Breast epithelium (tissue), 3 donors: ENCODE results near the gene SARNP.

Source experiments
- POLR2A ChIP-seq: fragments of 450-650 bp; IDR thresholded peaks from one replicate; pipeline ENCODE4 v1.6.1; 2016; ENCODE audit warnings: antibody characterized with exemption, mild to moderate bottlenecking, moderate library complexity
- POLR2AphosphoS5 ChIP-seq, 3 donors: sonication (generic); formaldehyde crosslinking; IDR thresholded peaks; one replicate each; pipeline ENCODE4 v1.6.1; 2017; ENCODE audit warnings: antibody characterized with exemption in 3 of 3
- TF ChIP-seq, protein P1 (sequence below), 3 donors: fragments of 450-650 bp; IDR thresholded peaks; one replicate each; pipeline ENCODE4 v1.5.1; 2016 to 2017; ENCODE audit warnings: antibody characterized with exemption in 3 of 3, mild to moderate bottlenecking in 3 of 3, moderate library complexity in 3 of 3

DNA sequence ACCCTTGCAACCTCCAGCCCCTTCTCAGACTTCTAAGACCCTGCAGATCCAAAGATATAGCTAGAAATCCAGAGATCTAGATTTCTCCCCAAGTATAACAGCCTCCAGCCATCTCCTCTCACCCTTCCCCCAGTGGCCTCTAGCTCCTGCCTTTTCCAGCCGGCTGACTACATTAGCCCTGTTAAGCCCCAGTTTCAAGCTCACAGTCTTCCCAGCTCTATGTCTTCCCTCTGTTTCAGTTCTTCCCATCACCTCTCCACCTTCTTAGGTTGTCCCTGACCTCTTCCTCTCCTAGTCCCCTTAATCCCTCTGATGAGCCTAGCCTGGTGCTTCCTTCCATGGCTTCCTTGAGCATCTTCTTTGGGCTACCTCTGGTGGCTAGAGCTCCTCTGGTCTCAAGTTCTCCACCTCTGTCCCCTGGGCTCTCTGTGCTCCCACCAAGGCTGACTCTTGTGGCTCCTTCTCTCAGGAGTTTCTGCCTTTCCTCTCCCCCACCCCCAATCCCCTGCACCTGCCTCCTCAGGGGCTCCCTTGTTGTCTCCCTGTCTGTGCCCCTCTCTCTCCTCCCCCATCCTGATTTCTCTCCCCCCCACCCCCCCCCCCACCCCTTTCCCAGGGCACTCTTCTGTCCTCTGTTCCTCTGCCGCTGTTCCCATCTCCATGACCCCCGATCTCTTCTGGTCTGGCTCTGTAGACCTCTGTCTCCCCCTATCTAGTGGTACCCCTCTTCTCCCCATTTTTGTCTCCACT is 75.4 kb downstream of the SARNP start:
- TF ChIP-seq POLR2A (no peak), POLR2AphosphoS5 (IDR thresholded peaks at IDR 0.05) (no peak)
- TF ChIP-seq, protein P1, sequence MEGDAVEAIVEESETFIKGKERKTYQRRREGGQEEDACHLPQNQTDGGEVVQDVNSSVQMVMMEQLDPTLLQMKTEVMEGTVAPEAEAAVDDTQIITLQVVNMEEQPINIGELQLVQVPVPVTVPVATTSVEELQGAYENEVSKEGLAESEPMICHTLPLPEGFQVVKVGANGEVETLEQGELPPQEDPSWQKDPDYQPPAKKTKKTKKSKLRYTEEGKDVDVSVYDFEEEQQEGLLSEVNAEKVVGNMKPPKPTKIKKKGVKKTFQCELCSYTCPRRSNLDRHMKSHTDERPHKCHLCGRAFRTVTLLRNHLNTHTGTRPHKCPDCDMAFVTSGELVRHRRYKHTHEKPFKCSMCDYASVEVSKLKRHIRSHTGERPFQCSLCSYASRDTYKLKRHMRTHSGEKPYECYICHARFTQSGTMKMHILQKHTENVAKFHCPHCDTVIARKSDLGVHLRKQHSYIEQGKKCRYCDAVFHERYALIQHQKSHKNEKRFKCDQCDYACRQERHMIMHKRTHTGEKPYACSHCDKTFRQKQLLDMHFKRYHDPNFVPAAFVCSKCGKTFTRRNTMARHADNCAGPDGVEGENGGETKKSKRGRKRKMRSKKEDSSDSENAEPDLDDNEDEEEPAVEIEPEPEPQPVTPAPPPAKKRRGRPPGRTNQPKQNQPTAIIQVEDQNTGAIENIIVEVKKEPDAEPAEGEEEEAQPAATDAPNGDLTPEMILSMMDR (IDR thresholded peaks at IDR 0.05), result no peak
